ENCODE results near the gene BTG3. TPM values are rescaled to one million over a fixed set of nuclear protein-coding genes. Genes with fewer than 3 reads are reported as not detected.

BTG3 gene, protein sequence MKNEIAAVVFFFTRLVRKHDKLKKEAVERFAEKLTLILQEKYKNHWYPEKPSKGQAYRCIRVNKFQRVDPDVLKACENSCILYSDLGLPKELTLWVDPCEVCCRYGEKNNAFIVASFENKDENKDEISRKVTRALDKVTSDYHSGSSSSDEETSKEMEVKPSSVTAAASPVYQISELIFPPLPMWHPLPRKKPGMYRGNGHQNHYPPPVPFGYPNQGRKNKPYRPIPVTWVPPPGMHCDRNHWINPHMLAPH
- 24.1 TPM for total RNA-seq (ENCODE audit: insufficient read depth, low replicate concordance)

DNA sequence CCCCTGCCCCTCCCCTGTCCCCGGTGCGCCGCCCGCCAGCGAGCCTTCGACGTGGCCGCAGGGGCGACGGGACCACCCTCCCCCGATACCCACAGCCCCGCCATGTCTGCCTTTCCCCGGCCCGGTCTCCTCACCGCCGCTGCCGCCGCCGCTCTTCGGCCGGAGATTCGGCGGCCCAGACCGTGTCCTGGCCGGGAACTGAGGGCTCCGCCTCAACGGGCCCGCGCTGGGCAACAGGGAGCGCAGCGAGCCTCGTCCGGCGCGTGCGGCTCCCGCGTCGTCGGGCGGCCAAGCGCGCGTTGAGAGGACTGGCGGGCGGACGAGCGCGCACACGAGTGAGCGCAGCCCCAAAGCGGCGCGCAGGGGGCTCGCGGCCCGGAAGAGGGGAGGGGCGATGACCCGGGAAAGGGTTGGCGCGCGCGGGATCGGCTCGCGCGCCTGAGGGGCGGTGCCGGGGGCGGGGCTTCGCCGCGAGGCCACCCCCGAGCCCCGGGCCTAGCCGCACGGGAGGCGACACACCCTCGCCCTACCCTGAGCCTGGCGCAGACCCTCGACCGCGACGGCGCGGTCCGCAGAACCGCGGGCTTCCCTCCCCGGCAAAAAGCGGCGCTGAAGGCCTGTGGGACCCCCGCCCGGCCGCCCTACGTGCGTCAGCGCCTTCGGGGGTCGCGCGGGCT lies at the start of gene BTG3:
Gene BTG3 (minus strand): TSS at position 337 of the 677 bp plus-strand sequence. CDS start 3,757 bp downstream, outside the sequence.
- DNase-seq (ENCODE audit: low spot score): peak; percentile 87

- no peak for DNase-seq (ENCODE audit: low spot score)
Observed at GRCh38 chr21:17660862-17661261, 48.2 kb upstream of the BTG3 start.

DNA sequence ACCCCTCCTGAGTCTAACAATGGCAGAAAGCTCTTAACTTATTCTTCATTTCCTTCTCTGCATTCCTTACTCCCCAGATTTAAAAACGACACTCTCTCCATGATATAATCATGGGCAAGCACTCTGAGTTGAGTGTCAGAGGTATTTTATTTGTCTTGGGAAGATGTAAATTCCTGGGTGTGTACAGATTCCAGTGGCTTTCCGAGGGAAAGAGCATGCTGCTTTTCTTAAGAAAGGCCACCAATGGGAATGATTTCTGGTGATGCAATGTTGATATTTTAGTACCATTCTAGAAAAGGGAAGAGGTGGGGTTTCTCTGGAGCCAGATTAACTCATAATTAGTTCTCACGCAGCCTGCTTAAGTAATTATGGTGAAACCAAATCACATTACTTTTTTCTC lies 47.8 kb upstream of the BTG3 start:
- DNase-seq (ENCODE audit: low spot score): peak; percentile 10

DNA sequence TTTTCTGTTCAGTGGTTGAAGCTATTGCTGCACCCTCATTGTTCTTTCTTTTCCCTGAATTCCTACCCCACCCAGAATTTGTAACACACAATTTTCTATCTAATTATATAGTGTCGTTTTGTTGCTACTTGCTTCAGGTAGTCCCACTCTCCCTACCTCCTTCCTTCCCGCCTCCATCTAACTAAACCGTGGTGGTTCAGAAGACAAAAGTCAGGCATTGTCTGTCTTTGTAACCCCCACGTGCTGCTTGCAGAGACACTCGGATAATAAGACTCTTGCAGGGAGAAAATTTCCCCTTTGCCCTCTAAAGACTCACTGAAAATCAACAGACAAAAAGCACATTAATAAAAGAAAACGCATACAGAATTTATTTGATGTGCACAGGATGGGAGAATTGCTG lies 46.2 kb upstream of the BTG3 start:
- no peak for DNase-seq (ENCODE audit: low spot score)

GRCh38 chr21:17651526-17651925 lies 38.8 kb upstream of the BTG3 start:
- no peak for DNase-seq (ENCODE audit: low spot score)

DNA sequence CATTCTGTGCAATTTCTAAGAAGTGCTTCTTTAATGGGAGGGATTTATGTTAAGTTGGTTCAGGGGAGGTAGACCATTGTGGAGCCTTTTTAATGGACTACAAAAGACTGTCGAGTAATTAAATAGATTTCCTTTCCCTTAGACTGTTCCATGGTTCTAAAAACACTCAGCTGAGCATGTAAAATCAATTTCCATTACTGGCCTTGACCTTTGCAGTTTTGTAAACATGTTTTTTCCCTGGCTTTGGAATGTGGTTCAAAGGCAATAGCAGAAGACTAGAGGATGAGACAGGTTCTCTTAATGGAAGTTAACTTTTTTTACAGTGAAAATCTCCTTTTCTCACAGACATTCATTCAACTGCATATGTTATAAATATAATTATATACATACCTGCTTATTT lies 37.6 kb upstream of the BTG3 start:
- no peak for DNase-seq (ENCODE audit: low spot score)

GRCh38 chr21:17646790-17647189 lies 34.1 kb upstream of the BTG3 start:
- DNase-seq (ENCODE audit: low spot score): no peak

GRCh38 chr21:17644186-17644585 lies 31.5 kb upstream of the BTG3 start:
- no peak for DNase-seq (ENCODE audit: low spot score)

DNA sequence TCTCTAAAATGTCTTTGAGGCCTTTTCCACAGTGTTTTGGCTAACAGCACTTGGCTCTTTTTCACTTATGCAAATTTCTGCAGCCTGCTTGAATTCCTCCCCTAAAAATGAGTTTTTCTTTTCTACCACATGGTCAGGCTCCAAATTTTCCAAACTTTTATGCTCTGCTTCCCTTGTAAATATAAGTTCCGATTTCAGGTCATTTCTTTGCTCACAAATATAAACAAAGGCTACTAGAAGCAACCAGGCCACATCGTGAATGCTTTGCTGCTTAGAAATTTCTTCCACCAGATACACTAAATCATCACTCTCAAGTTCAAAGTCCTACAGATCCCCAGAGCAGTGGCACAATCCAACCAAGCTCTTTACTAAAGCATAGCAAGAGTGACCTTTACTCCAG lies 28.1 kb upstream of the BTG3 start:
- no peak for DNase-seq (ENCODE audit: low spot score)

GRCh38 chr21:17636711-17637110 lies 24.0 kb upstream of the BTG3 start:
- no peak for DNase-seq (ENCODE audit: low spot score)

DNA sequence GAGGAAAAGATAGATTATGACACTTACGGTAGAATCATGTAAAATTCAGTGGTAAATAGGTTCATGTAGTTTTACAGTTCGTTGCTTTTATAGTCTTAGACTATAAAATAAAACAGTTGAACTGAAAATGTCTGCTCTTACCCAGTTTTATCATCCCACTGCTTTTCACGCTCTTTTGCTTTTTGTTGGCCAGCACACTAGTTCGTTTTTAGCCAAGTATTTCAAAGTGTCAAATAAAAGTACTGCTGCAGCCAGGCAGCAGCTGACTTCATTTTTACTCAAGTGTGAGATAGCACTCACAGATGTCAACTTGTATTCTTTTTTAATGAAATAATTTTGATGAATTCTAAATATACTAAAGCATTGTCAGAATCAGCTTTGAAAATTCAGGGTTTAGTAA lies 18.5 kb upstream of the BTG3 start:
- no peak for DNase-seq (ENCODE audit: low spot score)

DNA sequence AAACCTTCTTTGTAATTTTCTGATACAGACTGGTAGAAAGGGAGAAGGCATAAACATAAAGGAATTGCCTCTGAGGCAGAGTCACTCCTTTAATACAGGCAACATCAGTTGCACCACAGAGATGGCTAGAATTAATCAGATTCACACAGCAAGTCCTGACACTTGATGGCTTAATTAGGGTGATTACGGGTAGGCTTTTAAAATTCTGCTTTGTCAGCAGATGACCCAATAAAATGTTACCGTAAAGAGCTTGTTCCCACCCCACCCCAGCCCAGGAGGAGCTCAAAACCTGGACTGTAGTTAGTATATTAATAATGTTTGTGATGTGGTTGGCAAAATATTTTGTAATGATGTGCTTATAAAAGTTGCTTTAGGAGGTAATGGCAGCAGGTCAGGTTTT lies 9.3 kb upstream of the BTG3 start:
- no peak for DNase-seq (ENCODE audit: low spot score)

GRCh38 chr21:17616831-17617230 lies 4.1 kb upstream of the BTG3 start:
- DNase-seq (ENCODE audit: low spot score): no peak

- DNase-seq (ENCODE audit: low spot score): peak; percentile 37
Observed at GRCh38 chr21:17613242-17613676, 558 bp upstream of the BTG3 start.

DNA sequence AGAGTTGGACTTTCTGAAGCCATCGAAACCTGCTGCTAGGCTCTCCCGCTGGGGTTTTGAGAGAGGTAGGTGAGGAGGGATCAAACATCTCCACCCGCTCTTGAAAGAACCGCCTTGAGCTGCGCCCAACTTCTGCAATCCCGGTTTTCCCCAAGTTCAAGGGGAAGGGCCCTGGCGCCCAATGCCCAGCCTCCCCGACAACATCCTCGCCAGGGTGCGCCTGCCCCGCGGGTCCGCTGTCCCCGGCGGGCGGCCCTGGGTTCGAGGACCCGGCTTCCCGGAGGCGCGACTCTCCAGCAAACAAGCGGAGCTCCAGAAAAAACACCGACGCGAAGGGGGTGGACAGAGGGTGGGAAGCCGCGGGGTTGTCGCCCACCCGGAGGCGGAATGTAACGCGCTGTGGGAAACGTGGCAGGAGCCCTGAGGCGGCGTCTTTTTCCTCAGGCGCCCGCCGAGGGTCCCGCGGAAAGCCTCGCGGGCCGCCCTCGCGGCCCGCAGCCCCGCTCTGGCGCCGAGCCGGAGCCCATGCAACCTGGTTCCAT lies 607 bp downstream of the BTG3 start:
- no peak for DNase-seq (ENCODE audit: low spot score)

DNA sequence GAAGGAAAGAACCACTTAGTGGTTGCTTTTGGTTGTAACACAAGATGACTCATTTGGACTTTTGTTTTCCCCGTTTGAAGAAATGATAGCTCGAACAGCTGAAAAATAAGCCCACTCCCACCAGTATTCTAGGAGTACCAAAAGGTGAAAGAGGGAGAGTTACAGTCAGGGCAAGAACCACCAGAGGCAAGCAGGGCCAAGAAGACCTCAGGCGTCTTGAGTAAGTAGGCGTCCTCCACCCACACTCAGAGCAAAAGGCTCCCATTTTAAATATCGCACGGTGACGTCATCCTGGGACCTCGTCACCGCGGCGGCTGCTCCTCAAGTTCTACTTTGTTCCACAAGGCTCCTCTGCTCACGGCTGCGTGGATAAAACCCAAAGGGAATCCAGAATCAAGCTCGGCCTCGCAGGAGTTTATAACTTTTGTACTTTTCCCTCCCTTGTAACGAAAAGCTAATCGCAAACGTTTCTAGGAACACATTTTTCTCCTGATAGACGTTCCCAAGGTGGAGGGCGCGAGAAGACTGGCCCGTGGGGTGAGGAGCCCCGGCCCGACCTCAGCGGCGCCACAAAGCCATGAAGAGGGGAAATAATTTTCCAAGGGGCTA lies 1.2 kb downstream of the BTG3 start:
- peak; percentile 89 for DNase-seq (ENCODE audit: low spot score)

- peak; percentile 22 for DNase-seq (ENCODE audit: low spot score)
Observed at GRCh38 chr21:17610911-17611310, 1.8 kb downstream of the BTG3 start.

DNA sequence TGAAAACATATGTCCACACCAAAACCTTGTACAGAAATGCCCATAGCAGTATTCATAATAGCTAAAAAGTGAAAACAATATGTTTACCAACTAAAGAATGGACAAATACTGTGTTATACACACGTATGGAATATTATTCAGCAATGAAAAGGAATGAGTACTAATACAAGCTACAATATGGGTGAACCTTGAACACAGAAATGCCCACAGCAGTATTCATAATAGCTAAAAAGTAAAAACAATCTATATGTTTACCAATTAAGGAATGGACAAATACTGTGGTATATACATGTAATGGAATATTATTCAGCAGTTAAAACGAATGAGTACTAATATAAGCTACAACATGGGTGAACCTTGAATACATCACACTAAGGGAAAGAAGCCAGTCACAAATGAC lies 3.0 kb downstream of the BTG3 start:
- DNase-seq (ENCODE audit: low spot score): no peak

DNA sequence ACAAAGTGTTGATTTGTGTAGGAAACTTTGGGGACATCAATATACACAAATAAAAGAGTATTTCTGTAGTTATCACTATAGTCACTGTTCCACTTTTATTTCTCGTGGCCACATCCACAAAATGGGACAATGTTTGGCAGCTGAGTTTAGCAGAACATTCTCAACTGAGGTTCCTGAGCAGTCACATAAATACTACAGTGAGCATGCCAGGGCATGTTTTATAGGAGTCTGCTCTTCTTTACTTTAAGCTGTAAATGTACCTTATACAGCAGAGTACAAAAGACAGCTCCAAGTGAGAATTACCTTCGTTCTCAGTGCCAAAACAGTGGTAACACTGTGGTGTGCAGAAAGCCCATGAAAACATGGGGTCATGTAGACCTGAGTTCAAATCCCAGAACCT lies 5.0 kb downstream of the BTG3 start:
- DNase-seq (ENCODE audit: low spot score): peak; percentile 28

GRCh38 chr21:17602874-17603273 lies 9.8 kb downstream of the BTG3 start:
- DNase-seq (ENCODE audit: low spot score): no peak

DNA sequence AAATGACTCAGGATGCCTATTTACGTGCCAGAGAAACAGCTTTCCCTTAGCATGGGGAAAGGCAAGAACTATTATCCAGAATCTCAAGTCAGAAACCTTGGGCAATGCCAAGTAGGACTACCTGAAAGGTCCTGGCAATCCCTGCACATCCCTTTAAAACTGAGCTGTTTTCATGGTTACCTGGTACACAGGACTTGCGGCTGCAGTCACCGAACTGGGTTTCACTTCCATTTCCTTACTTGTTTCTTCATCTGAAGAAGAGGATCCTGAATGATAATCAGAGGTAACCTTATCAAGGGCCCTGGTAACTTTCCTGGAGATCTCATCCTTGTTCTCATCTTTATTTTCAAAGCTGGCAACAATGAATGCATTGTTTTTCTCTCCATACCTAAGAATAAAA lies 14.3 kb downstream of the BTG3 start:
- DNase-seq (ENCODE audit: low spot score): no peak

DNA sequence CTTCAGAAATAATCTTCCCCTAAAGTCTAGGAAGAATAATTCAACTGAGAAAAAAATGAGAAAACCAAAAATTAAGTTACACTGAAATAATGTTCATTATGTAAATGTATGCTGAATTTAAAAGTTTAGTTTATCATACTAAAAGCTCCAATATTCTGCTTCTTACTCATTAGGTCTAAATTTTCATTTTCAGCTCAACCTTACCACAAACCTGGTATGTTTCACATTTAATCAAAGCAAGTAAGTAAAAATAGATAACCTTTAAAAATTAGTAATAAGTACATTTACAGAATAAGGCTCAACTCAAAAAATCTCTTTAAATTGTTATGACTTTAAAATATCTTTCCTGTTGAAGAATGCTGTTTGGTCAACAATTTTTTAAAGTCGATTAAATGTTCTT lies 15.0 kb downstream of the BTG3 start:
- DNase-seq (ENCODE audit: low spot score): no peak

GRCh38 chr21:17590430-17590829 lies 22.3 kb downstream of the BTG3 start:
- no peak for DNase-seq (ENCODE audit: low spot score)
